Endothelial cell of umbilical vein (primary cell): ENCODE data around the gene CSHL1. TPM values are rescaled to one million over a fixed set of nuclear protein-coding genes. Genes with fewer than 3 reads are reported as not detected.

ENCODE experiments used
- BruUV-seq: library from RNA; stranded (reverse); fragments of 400-500 nt; replicated peaks from 2 replicates; lab custom pipeline; 2021; lab: Mats Ljungman, UMichigan
- CTCF ChIA-PET: fragments of 300-600, 350-600 bp; sonication (Branson Sonifier 250); formaldehyde crosslinking; loops from one replicate; lab custom pipeline; 2021; ENCODE audit warnings: antibody characterized with exemption, inconsistent platforms; lab: Charles Lee
- POLR2A ChIA-PET: fragments of 300-600, 350-600 bp; sonication (Branson Sonifier 250); formaldehyde crosslinking; loops from one replicate; lab custom pipeline; 2021; ENCODE audit warnings: antibody characterized with exemption, inconsistent platforms; lab: Charles Lee
- DNase-seq: peaks from one replicate; pipeline ENCODE4 v3.0.0-alpha.2; 2011; ENCODE audit warnings: low read depth, low spot score
- FAIRE-seq: peaks from 2 replicates; lab custom pipeline; 2011; peaks lifted over from hg19 to GRCh38; lab: Jason Lieb, UNC
- H2AFZ ChIP-seq: 2 replicates; pipeline ENCODE4 v1.6.0; 2012; ENCODE audit warnings: low read depth, low read length, control low read depth, inconsistent platforms
- H3K27ac ChIP-seq: 2 replicates; pipeline ENCODE4 v1.5.1; 2011; ENCODE audit warnings: low read depth, mild to moderate bottlenecking, control low read depth, low read length, moderate library complexity; ENCODE audit not compliant: insufficient read depth
- H3K27me3 ChIP-seq, 2 experiments: 2 replicates each; pipeline versions ENCODE4 v1.6.0 to v1.6.1; 2011; ENCODE audit warnings: low read length in 2 of 2, mixed read lengths in 1 of 2; ENCODE audit not compliant: control insufficient read depth in 2 of 2, insufficient read depth in 2 of 2
- H3K36me3 ChIP-seq, 2 experiments: 2 replicates in 1 of 2; 3 replicates in 1 of 2; pipeline ENCODE4 v1.5.1; 2011; ENCODE audit warnings: low read length in 2 of 2, mild to moderate bottlenecking in 1 of 2, moderate library complexity in 1 of 2; ENCODE audit not compliant: control insufficient read depth in 2 of 2, insufficient read depth in 2 of 2; ENCODE audit errors: extremely low read depth in 1 of 2
- H3K4me1 ChIP-seq: 3 replicates; pipeline ENCODE4 v1.5.1; 2011; ENCODE audit warnings: mild to moderate bottlenecking, low read length; ENCODE audit not compliant: control insufficient read depth, insufficient read depth; ENCODE audit errors: extremely low read depth
- H3K4me2 ChIP-seq: 2 replicates; pipeline ENCODE4 v1.6.1; 2011; ENCODE audit warnings: low read length, control low read depth, mixed read lengths; ENCODE audit not compliant: insufficient read depth
- H3K4me3 ChIP-seq, 3 experiments: fragments of 200-600 bp in 1 of 3; sonication (generic), shearing (Covaris generic) in 1 of 3; replicated peaks in 1 of 3; 2 replicates each; pipeline ENCODE4 v1.5.1; 2011 to 2016; ENCODE audit warnings: control low read depth in 3 of 3, low read length in 3 of 3, mild to moderate bottlenecking in 2 of 3, inconsistent platforms in 1 of 3, low read depth in 1 of 3, moderate library complexity in 1 of 3; ENCODE audit not compliant: insufficient read depth in 1 of 3
- H3K79me2 ChIP-seq: 2 replicates; pipeline ENCODE4 v1.6.0; 2012; ENCODE audit warnings: low read length, inconsistent platforms; ENCODE audit not compliant: control insufficient read depth, insufficient read depth
- H3K9ac ChIP-seq: replicated peaks from 2 replicates; pipeline ENCODE3; 2011; ENCODE audit warnings: low read length, control low read depth; ENCODE audit not compliant: insufficient read depth; ENCODE audit errors: extremely low read depth
- H3K9me1 ChIP-seq: replicated peaks from 3 replicates; pipeline ENCODE4 v1.6.0; 2011; ENCODE audit warnings: mild to moderate bottlenecking, low read length; ENCODE audit not compliant: control insufficient read depth, insufficient read depth; ENCODE audit errors: extremely low read depth
- H3K9me3 ChIP-seq: replicated peaks from 2 replicates; pipeline ENCODE4 v1.5.1; 2012; ENCODE audit warnings: low read length, inconsistent platforms; ENCODE audit not compliant: control insufficient read depth, insufficient read depth
- H4K20me1 ChIP-seq: replicated peaks from 2 replicates; pipeline ENCODE3; 2011; ENCODE audit warnings: mild to moderate bottlenecking, low read length; ENCODE audit not compliant: control insufficient read depth, insufficient read depth; ENCODE audit errors: extremely low read depth
- CTCF ChIP-seq, 2 donors: IDR thresholded peaks; 1 replicate in 1 of 2; 2 replicates in 1 of 2; pipeline ENCODE4 v1.5.1; 2011; ENCODE audit warnings: low read length in 2 of 2, mild to moderate bottlenecking in 2 of 2, moderate library complexity in 2 of 2, control low read depth in 1 of 2, inconsistent platforms in 1 of 2, low read depth in 1 of 2; ENCODE audit not compliant: insufficient read depth in 1 of 2; ENCODE audit errors: extremely low read depth in 1 of 2
- EZH2 ChIP-seq: IDR thresholded peaks from 2 replicates; pipeline ENCODE4 v1.6.1; 2012; ENCODE audit warnings: borderline replicate concordance, low read depth, mild to moderate bottlenecking, moderate library complexity, low read length, inconsistent platforms; ENCODE audit not compliant: severe bottlenecking
- FOS ChIP-seq: IDR thresholded peaks from 2 replicates; pipeline ENCODE4 v1.6.1; 2011; ENCODE audit warnings: mild to moderate bottlenecking, low read length, moderate library complexity, borderline replicate concordance; ENCODE audit not compliant: insufficient read depth
- GATA2 ChIP-seq: IDR thresholded peaks from 2 replicates; pipeline ENCODE4 v1.7.0; 2011; ENCODE audit warnings: low read depth, mild to moderate bottlenecking, moderate library complexity, mixed read lengths, low read length; ENCODE audit not compliant: insufficient read length, insufficient read depth
- JUN ChIP-seq: IDR thresholded peaks from 2 replicates; pipeline ENCODE4 v1.6.1; 2011; ENCODE audit warnings: borderline replicate concordance, low read depth; ENCODE audit not compliant: insufficient read length, insufficient read depth
- MAX ChIP-seq: IDR thresholded peaks from 2 replicates; pipeline ENCODE4 v1.6.1; 2011; ENCODE audit not compliant: insufficient read depth, insufficient read length
- MYC ChIP-seq: IDR thresholded peaks from one replicate; pipeline ENCODE4 v1.6.1; 2011; ENCODE audit warnings: mild to moderate bottlenecking, low read depth, low read length
- POLR2A ChIP-seq: IDR thresholded peaks from 2 replicates; pipeline ENCODE4 v1.6.1; 2012; ENCODE audit warnings: low read depth, mild to moderate bottlenecking, control low read depth, low read length
- POLR2AphosphoS5 ChIP-seq: IDR thresholded peaks from 2 replicates; pipeline ENCODE4 v1.6.1; 2012; ENCODE audit warnings: low read depth, mild to moderate bottlenecking, control low read depth, low read length, moderate library complexity; ENCODE audit not compliant: insufficient read depth
- dilution Hi-C: fragments of 300-500 bp; cut with MboI; formaldehyde crosslinking; loops from one replicate; pipeline ENCODE4 v1.15.0; 2019; ENCODE audit warnings: low sequenced_read_pairs; ENCODE audit not compliant: extremely low pct_ligation_motif_present
- intact Hi-C: fragments of 100-400 bp; cut with micrococcal nuclease; formaldehyde crosslinking; loops from one replicate; pipeline ENCODE4 v1.10.0; 2022
- polyA plus RNA-seq, 4 experiments: library from polyadenylated mRNA; depleted of rRNA in 3 of 4; stranded (reverse) in 3 of 4; unstranded in 1 of 4; fragments of >200 nt; gene quantifications; 2 replicates each; pipeline versions ENCODE4 v1.2.1 to v1.2.3, GENCODE V29; 2011 to 2012; ENCODE audit warnings: missing spikeins in 1 of 4
- total RNA-seq: library from RNA; stranded (reverse); gene quantifications from 2 replicates; pipeline ENCODE4 v1.2.3, GENCODE V29; 2021

CSHL1 gene
- total and polyA plus RNA-seq, 2 donors (not counting 3 experiments of a cell fraction or from before 2014, with no cell fraction given), result not detected

GRCh38 chr17:63928966-63929695 is 18.1 kb upstream of the CSHL1 start:
- no peak overlapping the region for H3K9ac ChIP-seq
- intact Hi-C loops (no loop called here), dilution Hi-C loops (no loop called here)
- H3K36me3 ChIP-seq, result no peaks in the 10 kb centered on the region
- H2AFZ ChIP-seq, result no peak overlapping the region
- DNase-seq, result no peak
- H3K4me3 ChIP-seq, result no peak overlapping the region
- H3K4me2 ChIP-seq, result no peak overlapping the region
- H3K27me3 ChIP-seq, result no peaks in the 10 kb centered on the region
- H3K27ac ChIP-seq, result no peak overlapping the region
- BruUV-seq, result no TSS peak
- H3K9me3 ChIP-seq, result no peaks in the 10 kb centered on the region
- no peaks in the 10 kb centered on the region for H4K20me1 ChIP-seq
- no peak for FAIRE-seq
- H3K79me2 ChIP-seq, result no peaks in the 10 kb centered on the region
- ChIA-PET CTCF (interaction anchor here (1.1 to 3.5 kb wide), 6 partner anchors 10 to 204 kb away, joined by 3 to 26 read pairs (median 10); partner anchors contain the start of gene GH1), POLR2A (no interaction called here)
- H3K9me1 ChIP-seq, result no peaks in the 10 kb centered on the region
- H3K4me1 ChIP-seq, result peaks cover 4% of the 10 kb centered on the region
- no peak for TF ChIP-seq MAX
- no peak for TF ChIP-seq CTCF (IDR thresholded peaks at IDR 0.05; ENCODE audit: extremely low read depth in 1 of 2, insufficient read depth in 1 of 2, low read depth in 1 of 2, low read length in 2 of 2)
- TF ChIP-seq POLR2A, result no peak
- TF ChIP-seq FOS, result no peak
- no peak for TF ChIP-seq GATA2
- no peak for TF ChIP-seq EZH2
- no peak for TF ChIP-seq JUN
- TF ChIP-seq MYC, result no peak
- no peak for TF ChIP-seq POLR2AphosphoS5
